Hematopoietic multipotent progenitor cell (in vitro differentiated cells): ENCODE results near the gene CEBPB. TPM values are rescaled to one million over a fixed set of nuclear protein-coding genes. Genes with fewer than 3 reads are reported as not detected.

ENCODE experiments used
- DNase-seq, 3 donors: peaks; one replicate each; pipeline ENCODE4 v3.0.0-alpha.2; 2011 to 2015; ENCODE audit warnings: low read depth in 2 of 3, low spot score in 2 of 3
- total RNA-seq: library from RNA; depleted of rRNA; stranded (reverse); fragments of >200 nt; gene quantifications from one replicate; pipeline ENCODE4 v1.2.3, GENCODE V29; 2012

The CEBPB gene
- total RNA-seq, 1 donor, result 22.4 TPM

GRCh38 chr20:50224052-50224451 is 33.4 kb downstream of the CEBPB start:
- no peak for DNase-seq

GRCh38 chr20:50224531-50225255 is 34.1 kb downstream of the CEBPB start:
- DNase-seq, result no peak

- DNase-seq, result peak in 2 of 3 donors; percentile 38 to 46
Measured at GRCh38 chr20:50226093-50226974, 35.7 kb downstream of the CEBPB start.

GRCh38 chr20:50227506-50227905 is 36.9 kb downstream of the CEBPB start:
- no peak for DNase-seq

GRCh38 chr20:50229156-50229607 is 38.6 kb downstream of the CEBPB start:
- DNase-seq, result no peak

- DNase-seq, result no peak
Measured at GRCh38 chr20:50230184-50230583, 39.6 kb downstream of the CEBPB start.

- DNase-seq, result no peak
Measured at GRCh38 chr20:50230871-50231560, 40.4 kb downstream of the CEBPB start.

GRCh38 chr20:50231854-50232253 is 41.2 kb downstream of the CEBPB start:
- no peak for DNase-seq

GRCh38 chr20:50232651-50233324 is 42.2 kb downstream of the CEBPB start:
- DNase-seq, result no peak

- no peak for DNase-seq
Measured at GRCh38 chr20:50233325-50234212, 42.9 kb downstream of the CEBPB start.

- no peak for DNase-seq
Measured at GRCh38 chr20:50234288-50234687, 43.7 kb downstream of the CEBPB start.

GRCh38 chr20:50237349-50237748 is 46.7 kb downstream of the CEBPB start:
- DNase-seq, result no peak

- DNase-seq, result no peak
Measured at GRCh38 chr20:50238081-50238800, 47.6 kb downstream of the CEBPB start.

- no peak for DNase-seq
Measured at GRCh38 chr20:50240092-50240491, 49.5 kb downstream of the CEBPB start.

GRCh38 chr20:50242178-50242514 is 51.5 kb downstream of the CEBPB start:
- DNase-seq, result no peak
